Measurements from ENCODE around the gene SKIC8.

SKIC8 gene

GRCh38 chr15:78307976-78308375 is 8.6 kb upstream of the SKIC8 start:
- no peak overlapping the region for H3K4me3 ChIP-seq (ENCODE audit: low read depth, low read length)
- TF ChIP-seq, protein P1, sequence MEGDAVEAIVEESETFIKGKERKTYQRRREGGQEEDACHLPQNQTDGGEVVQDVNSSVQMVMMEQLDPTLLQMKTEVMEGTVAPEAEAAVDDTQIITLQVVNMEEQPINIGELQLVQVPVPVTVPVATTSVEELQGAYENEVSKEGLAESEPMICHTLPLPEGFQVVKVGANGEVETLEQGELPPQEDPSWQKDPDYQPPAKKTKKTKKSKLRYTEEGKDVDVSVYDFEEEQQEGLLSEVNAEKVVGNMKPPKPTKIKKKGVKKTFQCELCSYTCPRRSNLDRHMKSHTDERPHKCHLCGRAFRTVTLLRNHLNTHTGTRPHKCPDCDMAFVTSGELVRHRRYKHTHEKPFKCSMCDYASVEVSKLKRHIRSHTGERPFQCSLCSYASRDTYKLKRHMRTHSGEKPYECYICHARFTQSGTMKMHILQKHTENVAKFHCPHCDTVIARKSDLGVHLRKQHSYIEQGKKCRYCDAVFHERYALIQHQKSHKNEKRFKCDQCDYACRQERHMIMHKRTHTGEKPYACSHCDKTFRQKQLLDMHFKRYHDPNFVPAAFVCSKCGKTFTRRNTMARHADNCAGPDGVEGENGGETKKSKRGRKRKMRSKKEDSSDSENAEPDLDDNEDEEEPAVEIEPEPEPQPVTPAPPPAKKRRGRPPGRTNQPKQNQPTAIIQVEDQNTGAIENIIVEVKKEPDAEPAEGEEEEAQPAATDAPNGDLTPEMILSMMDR (IDR thresholded peaks at IDR 0.05; ENCODE audit: low read depth, low read length), result no peak

DNA sequence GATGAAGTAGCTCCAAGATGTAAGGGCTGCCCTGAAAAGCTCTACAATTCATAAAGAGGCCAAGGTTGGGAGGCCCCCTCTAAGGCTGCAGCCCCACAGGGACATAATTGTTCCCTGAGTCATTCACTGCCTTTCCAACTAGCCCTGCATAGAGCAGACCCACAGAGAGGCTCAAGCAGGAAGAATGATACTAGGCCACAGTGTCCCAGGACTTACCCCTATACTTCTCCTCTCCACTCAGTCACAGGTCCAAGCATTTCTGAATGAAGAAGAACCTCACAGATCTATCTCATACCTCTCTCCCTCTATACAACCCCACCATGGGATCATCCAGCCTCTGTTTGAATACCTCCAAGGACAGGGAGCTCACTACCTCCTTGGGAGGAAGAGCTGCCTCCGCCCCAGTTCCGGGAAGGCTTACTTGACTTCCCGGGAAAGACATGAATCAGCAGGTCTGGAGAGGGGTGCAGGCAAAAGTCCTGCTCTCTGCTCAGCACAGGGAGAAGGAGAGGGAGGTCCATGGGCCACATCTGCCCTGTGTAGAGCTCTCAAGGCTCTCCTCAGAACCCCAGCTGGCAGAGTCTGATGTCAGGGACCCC is 6.9 kb upstream of the SKIC8 start:
- TF ChIP-seq, protein P1 (IDR thresholded peaks at IDR 0.05; ENCODE audit: low read depth, low read length), result no peak
- no peak overlapping the region for H3K4me3 ChIP-seq (ENCODE audit: low read depth, low read length)

DNA sequence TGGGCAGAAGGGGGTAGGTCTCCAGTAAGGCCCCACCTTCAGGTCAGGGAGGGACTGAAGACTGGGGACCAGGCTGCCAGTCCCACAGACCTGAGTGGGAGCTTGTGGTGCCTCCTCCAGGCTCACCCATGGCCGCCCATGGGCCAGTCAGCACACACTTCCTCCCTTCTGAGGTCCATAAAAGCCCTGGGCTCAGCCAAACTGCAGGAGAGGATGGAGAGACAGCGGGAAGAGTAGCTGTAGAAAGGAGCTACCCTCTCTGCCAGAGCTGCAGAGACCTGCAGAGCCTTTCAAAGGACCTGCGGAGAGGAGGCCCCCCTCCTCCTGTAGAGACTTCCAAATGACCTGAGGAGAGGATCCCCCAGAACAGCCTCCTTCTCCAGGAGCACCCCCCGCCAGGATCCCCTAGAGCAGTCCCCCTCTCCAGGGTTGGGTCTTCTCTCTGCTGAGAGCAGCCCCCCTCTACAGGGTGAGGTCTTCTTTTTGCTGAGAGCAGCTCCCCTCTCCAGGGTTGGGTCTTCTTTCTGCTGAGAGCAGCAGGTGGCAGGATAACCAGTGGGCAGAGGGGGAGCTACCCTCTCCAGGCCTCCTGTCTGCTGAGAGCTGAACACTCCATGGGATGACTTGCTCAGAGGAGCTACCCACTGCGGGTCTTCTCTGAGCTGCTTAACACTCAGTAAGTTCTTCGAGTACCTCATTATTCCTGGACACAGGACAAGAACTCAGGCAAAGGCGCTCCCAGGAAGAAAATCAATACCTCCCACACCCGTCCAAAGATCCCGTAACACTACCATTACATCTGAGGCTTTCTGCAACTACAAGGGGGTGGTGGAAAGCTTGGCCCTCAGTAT is 5.0 kb upstream of the SKIC8 start:
- no peak overlapping the region for H3K4me3 ChIP-seq (ENCODE audit: low read depth, low read length)
- TF ChIP-seq, protein P1 (IDR thresholded peaks at IDR 0.05; ENCODE audit: low read depth, low read length), result no peak

DNA sequence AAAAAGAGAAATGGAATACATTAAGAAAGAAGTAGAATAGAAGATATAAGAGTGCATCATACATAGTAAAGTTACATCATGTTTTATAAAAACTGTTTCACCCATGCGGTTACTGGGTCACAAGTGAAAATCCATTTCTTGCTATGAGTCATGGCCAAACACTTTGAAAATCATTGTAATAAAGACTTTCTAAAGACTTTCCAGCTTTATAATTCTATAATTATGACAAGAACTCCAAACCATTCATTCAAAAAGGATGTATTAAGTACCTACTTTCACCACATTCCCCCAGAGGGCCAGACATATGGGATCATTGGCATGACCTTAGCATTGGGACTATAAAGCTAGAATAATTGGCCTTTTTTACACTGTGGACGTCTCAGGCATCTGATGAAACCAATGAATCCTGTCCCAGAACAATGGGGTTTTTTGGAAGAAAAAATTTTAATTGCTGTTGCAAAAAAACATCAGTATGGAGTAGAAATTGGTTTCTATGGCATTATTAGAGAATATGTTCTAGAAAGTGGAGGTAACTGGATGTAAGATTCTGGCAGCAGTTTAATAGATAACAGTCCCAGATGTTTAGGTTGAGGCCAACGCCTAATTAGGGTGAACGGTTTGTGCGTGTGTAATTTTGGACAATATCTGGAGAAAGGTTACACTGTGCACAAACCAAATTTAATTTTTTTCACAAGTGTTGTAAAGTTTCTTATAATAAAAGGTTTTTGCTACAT is 3.3 kb upstream of the SKIC8 start:
- no peak overlapping the region for H3K4me3 ChIP-seq (ENCODE audit: low read depth, low read length)
- TF ChIP-seq, protein P1 (IDR thresholded peaks at IDR 0.05; ENCODE audit: low read depth, low read length), result no peak

DNA sequence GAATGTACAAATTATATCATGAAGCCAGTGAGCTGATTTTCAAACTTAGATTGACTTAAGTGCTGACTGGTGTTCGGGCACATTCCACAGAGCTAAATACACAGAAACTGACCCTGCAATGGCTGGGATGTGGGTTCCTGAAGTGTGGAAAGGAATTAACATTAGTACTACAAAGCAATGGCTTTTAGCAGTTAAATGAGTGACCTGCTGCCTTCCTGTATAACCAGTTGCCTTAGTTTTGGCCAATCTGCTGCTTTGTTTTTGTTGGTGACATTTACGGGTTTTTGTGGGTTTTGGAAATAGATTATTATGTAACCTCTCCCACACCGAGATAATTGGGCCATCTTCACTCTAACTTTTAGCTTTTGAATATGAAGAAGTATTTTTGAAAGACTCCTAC is 2.4 kb upstream of the SKIC8 start:
- TF ChIP-seq, protein P1 (IDR thresholded peaks at IDR 0.05; ENCODE audit: low read depth, low read length), result no peak
- H3K4me3 ChIP-seq (ENCODE audit: low read depth, low read length), result no peak overlapping the region

DNA sequence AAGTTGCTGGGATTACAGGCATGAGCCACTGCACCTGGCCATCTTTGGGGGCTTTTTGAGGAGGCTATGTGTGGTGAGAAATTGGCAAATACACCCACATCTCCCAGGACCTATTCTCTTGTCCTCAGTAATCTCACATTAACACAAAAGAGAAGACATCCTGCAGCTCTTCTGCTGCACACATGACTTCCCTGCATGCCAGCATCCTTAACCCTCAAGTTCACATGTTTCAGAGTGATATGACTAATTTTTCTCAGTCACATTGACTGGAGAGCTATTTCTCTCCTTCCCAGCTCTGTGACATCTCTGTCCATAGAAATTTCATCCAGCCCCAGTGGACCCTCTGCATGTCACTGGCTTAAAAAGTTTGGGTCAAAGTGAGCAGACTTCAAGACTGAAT is 1.9 kb upstream of the SKIC8 start:
- TF ChIP-seq, protein P1 (IDR thresholded peaks at IDR 0.05; ENCODE audit: low read depth, low read length), result no peak
- H3K4me3 ChIP-seq (ENCODE audit: low read depth, low read length), result no peak overlapping the region

DNA sequence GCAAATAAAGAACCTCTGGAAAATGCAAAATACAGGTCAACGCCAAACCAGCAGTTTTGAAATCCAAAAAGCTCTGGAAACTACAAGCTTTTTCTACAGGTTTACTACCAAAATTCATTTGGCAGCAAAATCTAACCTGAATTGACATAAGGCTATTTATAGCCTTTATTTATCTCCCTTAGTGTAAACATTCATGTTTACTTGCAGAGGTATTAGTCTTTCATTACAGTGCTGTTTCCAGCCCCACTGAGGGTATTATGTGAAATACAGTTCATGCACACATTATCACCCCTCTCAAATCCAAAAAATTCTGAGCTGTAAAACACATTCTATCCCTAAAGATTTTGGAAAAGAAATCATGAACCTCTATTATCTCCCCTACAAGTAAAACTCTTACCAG is 7.2 kb downstream of the SKIC8 start:
- H3K4me3 ChIP-seq (ENCODE audit: low read depth, low read length), result no peak overlapping the region
- TF ChIP-seq, protein P1 (IDR thresholded peaks at IDR 0.05; ENCODE audit: low read depth, low read length), result no peak

Data from WI38 (cell line).